HG03520 (cell line): ENCODE results near the gene DISC1.
"Not testable (repeated sequence)": the region's sequence is repeated elsewhere in the genome, so short reads cannot be mapped to it uniquely, and the experiment has no call there.

Experiments used
- ATAC-seq: cut with Tn5 transposase; IDR thresholded peaks from one replicate; pipeline ENCODE4 v1.9.1; 2021; ENCODE audit warnings: mild to moderate bottlenecking, moderate library complexity; ENCODE audit not compliant: unreplicated experiment

DISC1 gene

GRCh38 chr1:231761747-231762541 is 135.4 kb downstream of the DISC1 start:
- no peak for ATAC-seq

- no peak for ATAC-seq
Measured at GRCh38 chr1:231763456-231763855, 136.9 kb downstream of the DISC1 start.

- not testable (repeated sequence) for ATAC-seq
Measured at GRCh38 chr1:231765825-231766224, 139.2 kb downstream of the DISC1 start.

- no peak for ATAC-seq
Measured at GRCh38 chr1:231767471-231767870, 140.9 kb downstream of the DISC1 start.

- no peak for ATAC-seq
Measured at GRCh38 chr1:231768416-231768815, 141.8 kb downstream of the DISC1 start.

- no peak for ATAC-seq
Measured at GRCh38 chr1:231770506-231771175, 144.1 kb downstream of the DISC1 start.

GRCh38 chr1:231774719-231775335 is 148.2 kb downstream of the DISC1 start:
- ATAC-seq = no peak

GRCh38 chr1:231776010-231776756 is 149.6 kb downstream of the DISC1 start:
- ATAC-seq = no peak

GRCh38 chr1:231776757-231777062 is 150.1 kb downstream of the DISC1 start:
- no peak for ATAC-seq

- no peak for ATAC-seq
Measured at GRCh38 chr1:231778009-231778719, 151.6 kb downstream of the DISC1 start.

GRCh38 chr1:231779081-231779480 is 152.5 kb downstream of the DISC1 start:
- ATAC-seq = no peak

GRCh38 chr1:231781892-231782291 is 155.3 kb downstream of the DISC1 start:
- no peak for ATAC-seq

GRCh38 chr1:231785073-231785472 is 158.5 kb downstream of the DISC1 start:
- ATAC-seq = not testable (repeated sequence)

GRCh38 chr1:231786126-231786525 is 159.5 kb downstream of the DISC1 start:
- ATAC-seq = no peak

GRCh38 chr1:231792634-231793033 is 166.0 kb downstream of the DISC1 start:
- no peak for ATAC-seq

GRCh38 chr1:231793893-231794292 is 167.3 kb downstream of the DISC1 start:
- no peak for ATAC-seq

GRCh38 chr1:231796141-231796540 is 169.6 kb downstream of the DISC1 start:
- no peak for ATAC-seq

- ATAC-seq = no peak
Measured at GRCh38 chr1:231799363-231799986, 172.9 kb downstream of the DISC1 start.

GRCh38 chr1:231800108-231800507 is 173.5 kb downstream of the DISC1 start:
- no peak for ATAC-seq

- ATAC-seq = no peak
Measured at GRCh38 chr1:231801042-231801585, 174.5 kb downstream of the DISC1 start.
